AG10803 (cell line): ENCODE results near the gene FAM111A.
A peak's percentile ranks its signal among the peaks of the same experiment; 100 is the strongest.

ENCODE experiments used
- DNase-seq: peaks from one replicate; pipeline ENCODE4 v3.0.0; 2010; ENCODE audit warnings: low read depth
- H3K4me3 ChIP-seq: 2 replicates; pipeline ENCODE4 v1.5.1; 2011; ENCODE audit warnings: mild to moderate bottlenecking, low read length, control low read depth
- CTCF ChIP-seq: conservative IDR thresholded peaks from 2 replicates; pipeline ENCODE4 v1.5.1; 2011; ENCODE audit warnings: mild to moderate bottlenecking, low read length, control low read depth, inconsistent platforms

FAM111A gene

GRCh38 chr11:59137190-59137589 lies 5.5 kb upstream of the FAM111A start:
- TF ChIP-seq CTCF, result no peak
- H3K4me3 ChIP-seq, result no peak overlapping the region
- no peak for DNase-seq

- TF ChIP-seq CTCF, result no peak
- no peak for DNase-seq
- H3K4me3 ChIP-seq, result no peak overlapping the region
These were observed 4.0 kb upstream of the FAM111A start for GRCh38 chr11:59138643-59139042.

- H3K4me3 ChIP-seq, result no peak overlapping the region
- DNase-seq, result no peak
- TF ChIP-seq CTCF, result no peak
These were observed 1.5 kb upstream of the FAM111A start for GRCh38 chr11:59141191-59141590.

- H3K4me3 ChIP-seq, result peak overlapping the region; percentile 87
- DNase-seq, result peak; percentile 71
- TF ChIP-seq CTCF, result no peak
These were observed 789 bp upstream of the FAM111A start for GRCh38 chr11:59141673-59142460.

- H3K4me3 ChIP-seq, result peak overlapping the region; percentile 65
- no peak for TF ChIP-seq CTCF
- DNase-seq, result no peak
These were observed 1.4 kb downstream of the FAM111A start for GRCh38 chr11:59144096-59144495.

GRCh38 chr11:59144579-59145345 lies 2.1 kb downstream of the FAM111A start:
- peak; percentile 78 for DNase-seq
- H3K4me3 ChIP-seq, result peak overlapping the region; percentile 65
- peak; percentile 7; the same call in 1 of the 2 replicates for TF ChIP-seq CTCF

- peak; percentile 85 for DNase-seq
- peak overlapping the region; percentile 65 for H3K4me3 ChIP-seq
- no peak for TF ChIP-seq CTCF
These were observed 2.9 kb downstream of the FAM111A start for GRCh38 chr11:59145534-59145933.
